Tibial artery (tissue), 4 donors: ENCODE data around the gene CFL2.

Source experiments
- DNase-seq, 2 donors: peaks; one replicate each; pipeline ENCODE4 v3.0.0-alpha.2; 2019
- H3K27ac ChIP-seq, 2 donors: fragments of 200-600 bp; sonication (generic) in 1 of 2; 1 replicate in 1 of 2; 2 replicates in 1 of 2; pipeline ENCODE4 v1.5.1; 2018 to 2019; ENCODE audit warnings: mild to moderate bottlenecking in 1 of 2
- H3K27me3 ChIP-seq, 2 donors: fragments of 200-600 bp; sonication (generic) in 1 of 2; one replicate each; pipeline versions ENCODE4 v1.5.1 to v1.6.0; 2016 to 2019
- H3K36me3 ChIP-seq, 3 donors: fragments of 200-600 bp; sonication (generic) in 2 of 3; one replicate each; pipeline ENCODE4 v1.5.1; 2016 to 2019; ENCODE audit warnings: mild to moderate bottlenecking in 2 of 3
- H3K4me1 ChIP-seq, 4 donors: fragments of 200-600 bp; sonication (generic) in 2 of 4; 1 replicate in 3 of 4; 2 replicates in 1 of 4; pipeline ENCODE4 v1.5.1; 2016 to 2019
- H3K4me3 ChIP-seq, 2 donors: fragments of 200-600 bp; sonication (generic) in 1 of 2; 1 replicate in 1 of 2; 2 replicates in 1 of 2; pipeline ENCODE4 v1.5.1; 2018 to 2019; ENCODE audit warnings: mild to moderate bottlenecking in 2 of 2
- H3K9me3 ChIP-seq, 3 donors: fragments of 200-600 bp; sonication (generic) in 1 of 3; one replicate each; pipeline ENCODE4 v1.5.1; 2016 to 2019
- intact Hi-C: fragments of 100-400 bp; cut with DNase I; formaldehyde crosslinking; loops from one replicate; pipeline ENCODE4 v1.15.0; 2023; ENCODE audit warnings: low total_unique reads
- TF ChIP-seq, protein P1 (sequence below), 2 experiments: fragments of 200-600 bp in 1 of 2; fragments of 450-650 bp in 1 of 2; IDR thresholded peaks; one replicate each; pipeline ENCODE4 v1.5.1; 2017 to 2019; ENCODE audit warnings: antibody characterized with exemption in 2 of 2, mild to moderate bottlenecking in 1 of 2, moderate library complexity in 1 of 2

Gene CFL2

DNA sequence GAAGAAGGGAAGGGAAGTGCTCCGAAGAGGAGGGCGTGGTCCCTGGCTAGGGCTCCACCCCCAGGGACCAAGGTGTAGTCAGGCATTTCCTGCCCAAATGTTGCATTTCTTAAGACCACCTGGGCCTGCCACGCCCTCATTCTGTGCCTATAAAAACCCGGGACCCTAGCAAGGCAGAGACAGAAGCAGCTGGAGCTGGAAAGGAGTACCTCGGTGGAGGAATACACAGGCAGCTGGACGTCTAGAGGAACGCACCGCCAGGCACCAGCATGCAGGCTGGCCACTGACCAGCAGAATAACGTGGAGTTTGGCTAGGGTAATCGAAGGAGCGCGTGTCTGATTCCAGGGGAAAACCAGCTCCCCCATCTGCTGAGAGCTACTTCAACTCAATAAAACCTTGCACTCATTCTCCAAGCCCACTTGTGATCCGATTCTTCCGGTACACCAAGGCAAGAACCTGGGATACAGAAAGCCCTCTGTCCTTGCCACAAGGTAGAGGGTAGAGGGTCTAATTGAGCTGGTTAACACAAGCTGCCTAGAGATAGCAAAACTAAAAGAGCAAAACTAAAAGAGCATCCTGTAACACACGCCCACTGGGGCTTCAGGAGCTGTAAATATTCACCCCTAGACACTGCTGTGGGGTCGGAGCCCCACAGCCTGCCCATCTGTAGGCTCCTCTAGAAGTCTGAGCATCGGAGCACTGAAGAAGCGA lies 21.0 kb downstream of the CFL2 start:
- no peak for DNase-seq
- TF ChIP-seq, protein P1, sequence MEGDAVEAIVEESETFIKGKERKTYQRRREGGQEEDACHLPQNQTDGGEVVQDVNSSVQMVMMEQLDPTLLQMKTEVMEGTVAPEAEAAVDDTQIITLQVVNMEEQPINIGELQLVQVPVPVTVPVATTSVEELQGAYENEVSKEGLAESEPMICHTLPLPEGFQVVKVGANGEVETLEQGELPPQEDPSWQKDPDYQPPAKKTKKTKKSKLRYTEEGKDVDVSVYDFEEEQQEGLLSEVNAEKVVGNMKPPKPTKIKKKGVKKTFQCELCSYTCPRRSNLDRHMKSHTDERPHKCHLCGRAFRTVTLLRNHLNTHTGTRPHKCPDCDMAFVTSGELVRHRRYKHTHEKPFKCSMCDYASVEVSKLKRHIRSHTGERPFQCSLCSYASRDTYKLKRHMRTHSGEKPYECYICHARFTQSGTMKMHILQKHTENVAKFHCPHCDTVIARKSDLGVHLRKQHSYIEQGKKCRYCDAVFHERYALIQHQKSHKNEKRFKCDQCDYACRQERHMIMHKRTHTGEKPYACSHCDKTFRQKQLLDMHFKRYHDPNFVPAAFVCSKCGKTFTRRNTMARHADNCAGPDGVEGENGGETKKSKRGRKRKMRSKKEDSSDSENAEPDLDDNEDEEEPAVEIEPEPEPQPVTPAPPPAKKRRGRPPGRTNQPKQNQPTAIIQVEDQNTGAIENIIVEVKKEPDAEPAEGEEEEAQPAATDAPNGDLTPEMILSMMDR (IDR thresholded peaks at IDR 0.05), result no peak
- intact Hi-C loops, result no loop called here
- Histone ChIP-seq H3K27ac (peak overlapping the region; percentile 6 to 58), H3K4me3 (peak overlapping the region; percentile 28 to 41), H3K9me3 (no peaks in the 10 kb centered on the region), H3K27me3 (no peaks in the 10 kb centered on the region), H3K36me3 (no peaks in the 10 kb centered on the region), H3K4me1 (peaks cover 0 to 23% (median 12%) of the 10 kb centered on the region in 4 donors)

DNA sequence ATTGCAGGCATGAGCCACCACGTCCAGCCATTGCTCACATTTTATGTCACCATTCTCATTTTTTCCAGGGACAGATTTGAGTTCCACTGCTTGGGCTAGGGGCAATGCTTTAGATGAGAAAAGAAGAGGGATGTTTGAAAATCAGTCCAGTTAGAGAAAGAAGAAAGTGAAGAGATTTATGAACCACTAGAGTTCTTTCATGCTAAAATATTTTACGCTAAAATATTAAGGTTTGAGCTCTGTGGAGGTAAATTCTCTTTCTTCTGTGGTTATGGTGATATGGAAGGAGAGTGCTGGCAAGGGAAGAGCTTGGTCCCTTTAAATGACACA lies 21.5 kb downstream of the CFL2 start:
- intact Hi-C loops, result no loop called here
- TF ChIP-seq, protein P1 (IDR thresholded peaks at IDR 0.05), result no peak
- no peaks in the 10 kb centered on the region for H3K36me3 ChIP-seq
- peak overlapping the region; percentile 6 to 58 for H3K27ac ChIP-seq
- H3K4me3 ChIP-seq, result peak overlapping the region; percentile 28 to 41
- no peak for DNase-seq
- H3K9me3 ChIP-seq, result no peaks in the 10 kb centered on the region
- peaks cover 0 to 23% (median 12%) of the 10 kb centered on the region in 4 donors for H3K4me1 ChIP-seq
- H3K27me3 ChIP-seq, result no peaks in the 10 kb centered on the region

DNA sequence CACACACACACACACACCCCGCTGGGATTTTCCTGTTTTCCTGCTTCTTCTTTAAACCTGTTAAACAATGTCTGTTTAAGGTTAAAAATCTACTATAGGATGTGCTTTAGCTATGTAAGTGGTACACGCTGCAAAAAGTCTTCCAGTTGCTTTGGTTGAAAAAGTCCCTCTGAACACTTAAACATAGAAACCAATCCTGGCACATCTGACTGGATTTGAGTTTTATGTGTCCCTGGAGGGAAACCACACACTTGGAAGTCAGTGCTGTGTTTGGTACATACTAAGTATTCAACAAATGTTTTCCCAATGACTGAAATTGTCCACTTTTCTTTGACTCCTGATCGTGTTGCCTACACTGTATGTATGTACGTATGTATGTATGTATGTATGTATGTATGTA lies 22.0 kb downstream of the CFL2 start:
- intact Hi-C loops, result no loop called here
- no peaks in the 10 kb centered on the region for H3K27me3 ChIP-seq
- H3K36me3 ChIP-seq, result no peaks in the 10 kb centered on the region
- TF ChIP-seq, protein P1 (IDR thresholded peaks at IDR 0.05), result no peak
- peaks cover 0 to 23% (median 12%) of the 10 kb centered on the region in 4 donors for H3K4me1 ChIP-seq
- H3K9me3 ChIP-seq, result no peaks in the 10 kb centered on the region
- no peak for DNase-seq
- H3K27ac ChIP-seq, result peak overlapping the region in 1 of 2 donors; percentile 58
- no peak overlapping the region for H3K4me3 ChIP-seq

DNA sequence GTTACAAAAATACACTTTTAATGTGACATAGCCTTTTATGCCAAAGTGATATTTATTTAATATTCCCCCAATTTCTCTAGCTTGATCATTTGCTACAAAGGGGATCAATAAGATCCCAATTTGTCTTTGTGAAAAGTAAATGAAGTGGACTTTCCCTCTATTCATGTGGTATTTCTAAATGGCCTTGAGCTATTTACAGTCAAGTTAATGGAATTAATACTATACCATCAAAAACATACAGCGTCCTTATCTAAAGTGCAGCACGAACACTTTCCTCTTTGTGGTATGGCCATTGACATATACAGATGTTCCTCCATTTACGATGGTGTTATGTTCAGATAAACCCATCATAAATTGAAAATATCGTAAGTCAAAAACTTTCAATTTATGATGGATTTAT lies 23.2 kb downstream of the CFL2 start:
- H3K9me3 ChIP-seq, result no peaks in the 10 kb centered on the region
- intact Hi-C loops, result no loop called here

DNA sequence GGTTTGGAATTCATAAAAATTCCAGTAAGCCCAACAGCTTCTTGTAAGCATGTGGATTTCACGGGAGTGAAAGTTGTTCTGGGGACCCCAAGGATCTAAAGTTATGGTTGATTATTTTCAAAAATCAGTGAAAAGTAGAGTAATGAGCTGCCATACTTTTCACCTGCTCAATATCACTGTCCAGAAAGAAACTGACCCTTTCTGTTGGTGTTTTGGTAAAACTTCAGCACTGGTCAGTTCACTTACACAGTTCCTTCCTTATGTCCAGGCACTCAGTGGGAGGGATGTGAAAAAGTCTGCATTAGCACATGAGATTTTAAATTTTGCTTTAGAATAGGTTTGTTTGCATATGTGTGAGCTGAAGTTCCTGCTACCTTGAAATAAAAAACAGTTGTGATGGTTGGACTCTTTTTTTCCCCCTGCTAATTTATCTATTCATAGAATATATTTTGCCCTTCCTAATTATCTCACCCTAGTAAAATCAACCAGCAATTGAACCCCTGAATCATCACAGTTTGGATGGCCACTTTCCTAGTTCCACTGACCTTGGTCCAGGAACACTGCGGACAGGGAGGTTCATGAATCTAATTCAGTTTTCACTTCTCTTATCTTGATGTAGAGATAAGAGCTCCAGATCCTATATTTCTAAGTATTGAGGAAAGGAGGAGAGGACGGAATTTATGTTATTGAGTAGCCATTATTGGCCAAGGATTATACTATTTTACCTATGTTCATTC lies 25.8 kb downstream of the CFL2 start:
- TF ChIP-seq, protein P1 (IDR thresholded peaks at IDR 0.05), result no peak
- Histone ChIP-seq H3K9me3 (no peaks in the 10 kb centered on the region), H3K4me3 (no peak overlapping the region), H3K36me3 (no peaks in the 10 kb centered on the region), H3K27me3 (no peaks in the 10 kb centered on the region), H3K27ac (no peak overlapping the region), H3K4me1 (peaks cover 0 to 21% (median 12%) of the 10 kb centered on the region in 4 donors)
- no peak for DNase-seq
- intact Hi-C loops, result no loop called here

More for the DNA sequence above, 23.2 kb downstream of the CFL2 start:
- DNase-seq, result no peak
- TF ChIP-seq, protein P1 (IDR thresholded peaks at IDR 0.05), result no peak
- no peaks in the 10 kb centered on the region for H3K36me3 ChIP-seq
- H3K27ac ChIP-seq, result no peak overlapping the region
- H3K4me3 ChIP-seq, result no peak overlapping the region
- H3K27me3 ChIP-seq, result no peaks in the 10 kb centered on the region
- H3K4me1 ChIP-seq, result peaks cover 0 to 23% (median 12%) of the 10 kb centered on the region in 4 donors
